Esophagus muscularis mucosa (tissue), 3 donors: Measurements from ENCODE around the gene ASPN.
A peak's percentile ranks its signal among the peaks of the same experiment; 100 is the strongest.

ENCODE experiments used
- POLR2A ChIP-seq: fragments of 450-650 bp; IDR thresholded peaks from one replicate; pipeline ENCODE4 v1.6.1; 2017; ENCODE audit warnings: antibody characterized with exemption, moderate library complexity, mild to moderate bottlenecking, low read depth
- TF ChIP-seq, protein P1 (sequence below), 3 experiments: fragments of 200-600 bp in 2 of 3; fragments of 450-650 bp in 1 of 3; sonication (generic) in 2 of 3; IDR thresholded peaks; one replicate each; pipeline ENCODE4 v1.5.1; 2017 to 2019; ENCODE audit warnings: antibody characterized with exemption in 3 of 3, mild to moderate bottlenecking in 2 of 3, moderate library complexity in 1 of 3

DNA sequence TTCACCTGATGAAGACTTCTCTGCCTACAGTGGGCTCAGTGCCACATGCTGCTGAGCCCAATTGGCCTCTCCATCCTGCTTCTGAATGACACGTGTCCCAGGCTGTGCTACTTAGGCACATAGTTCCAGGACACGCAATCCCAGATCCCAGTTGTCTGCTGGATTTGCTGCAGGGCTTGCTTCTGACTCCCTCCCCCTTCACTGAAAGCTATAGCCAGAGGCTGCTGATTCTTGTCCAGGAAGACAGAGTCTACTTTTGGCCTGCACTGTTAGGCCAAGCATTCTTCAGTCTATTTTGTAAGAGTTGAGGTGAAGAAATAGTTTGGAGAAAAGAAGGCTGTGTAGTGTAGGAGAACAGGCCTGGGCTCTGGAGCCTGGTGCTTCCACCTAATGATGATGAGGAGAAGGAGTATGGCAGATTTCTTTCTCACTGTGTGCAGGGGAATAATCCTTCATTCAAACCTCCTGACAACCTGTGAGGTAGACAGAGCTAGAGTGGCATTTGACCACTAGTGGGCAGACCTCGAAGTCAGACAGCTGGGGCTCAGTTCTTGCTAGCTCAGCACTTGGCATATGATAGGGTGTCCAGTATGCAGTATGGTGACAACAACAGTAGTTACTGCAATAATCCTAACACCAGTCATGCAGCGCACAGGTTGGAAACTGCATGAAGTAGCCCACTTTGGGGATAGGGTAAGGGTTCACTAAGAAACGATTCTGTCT lies 19.5 kb upstream of the ASPN start:
- TF ChIP-seq, protein P1, sequence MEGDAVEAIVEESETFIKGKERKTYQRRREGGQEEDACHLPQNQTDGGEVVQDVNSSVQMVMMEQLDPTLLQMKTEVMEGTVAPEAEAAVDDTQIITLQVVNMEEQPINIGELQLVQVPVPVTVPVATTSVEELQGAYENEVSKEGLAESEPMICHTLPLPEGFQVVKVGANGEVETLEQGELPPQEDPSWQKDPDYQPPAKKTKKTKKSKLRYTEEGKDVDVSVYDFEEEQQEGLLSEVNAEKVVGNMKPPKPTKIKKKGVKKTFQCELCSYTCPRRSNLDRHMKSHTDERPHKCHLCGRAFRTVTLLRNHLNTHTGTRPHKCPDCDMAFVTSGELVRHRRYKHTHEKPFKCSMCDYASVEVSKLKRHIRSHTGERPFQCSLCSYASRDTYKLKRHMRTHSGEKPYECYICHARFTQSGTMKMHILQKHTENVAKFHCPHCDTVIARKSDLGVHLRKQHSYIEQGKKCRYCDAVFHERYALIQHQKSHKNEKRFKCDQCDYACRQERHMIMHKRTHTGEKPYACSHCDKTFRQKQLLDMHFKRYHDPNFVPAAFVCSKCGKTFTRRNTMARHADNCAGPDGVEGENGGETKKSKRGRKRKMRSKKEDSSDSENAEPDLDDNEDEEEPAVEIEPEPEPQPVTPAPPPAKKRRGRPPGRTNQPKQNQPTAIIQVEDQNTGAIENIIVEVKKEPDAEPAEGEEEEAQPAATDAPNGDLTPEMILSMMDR (IDR thresholded peaks at IDR 0.05): peak in 1 of 3 experiments; percentile 35
- no peak for TF ChIP-seq POLR2A
